Memory B cell (primary cell): ENCODE data around the gene MLLT3.
A peak's percentile ranks its signal among the peaks of the same experiment; 100 is the strongest.

Experiments
- ATAC-seq: fragments of 150-1000 bp; cut with Tn5 transposase; 2 replicates; pipeline ENCODE4 v1.10.0; 2021; ENCODE audit warnings: low read depth, mild to moderate bottlenecking, moderate library complexity
- DNase-seq, 2 donors: peaks; one replicate each; pipeline ENCODE4 v3.0.0; 2022; ENCODE audit warnings: low spot score in 2 of 2
- H3K27ac Mint-ChIP-seq: one replicate; pipeline ENCODE4 v1.8.0; 2022; ENCODE audit warnings: mild to moderate bottlenecking, moderate library complexity, mixed read lengths
- H3K27me3 Mint-ChIP-seq: one replicate; pipeline ENCODE4 v1.8.0; 2022; ENCODE audit warnings: mixed read lengths
- H3K36me3 Mint-ChIP-seq: one replicate; pipeline ENCODE4 v1.8.0; 2022; ENCODE audit warnings: mild to moderate bottlenecking, mixed read lengths
- H3K4me1 Mint-ChIP-seq: one replicate; pipeline ENCODE4 v1.8.0; 2022; ENCODE audit warnings: mixed read lengths
- H3K4me3 Mint-ChIP-seq: one replicate; pipeline ENCODE4 v1.8.0; 2022; ENCODE audit warnings: mild to moderate bottlenecking, moderate library complexity, mixed read lengths
- H3K9me3 Mint-ChIP-seq: one replicate; pipeline ENCODE4 v1.8.0; 2022; ENCODE audit warnings: mixed read lengths

The MLLT3 gene

GRCh38 chr9:20551236-20551635, 71.1 kb downstream of the MLLT3 start:
- Mint-ChIP-seq H3K4me1 (no peaks in the 10 kb centered on the region), H3K36me3 (no peaks in the 10 kb centered on the region), H3K9me3 (no peaks in the 10 kb centered on the region), H3K27ac (no peak overlapping the region), H3K4me3 (no peak overlapping the region), H3K27me3 (peaks cover 3% of the 10 kb centered on the region)
- ATAC-seq (no peak), DNase-seq (no peak)

GRCh38 chr9:20550326-20550725, 72.0 kb downstream of the MLLT3 start:
- H3K4me1 Mint-ChIP-seq: no peaks in the 10 kb centered on the region
- peaks cover 2% of the 10 kb centered on the region for H3K27me3 Mint-ChIP-seq
- ATAC-seq (no peak), DNase-seq (no peak)
- no peaks in the 10 kb centered on the region for H3K9me3 Mint-ChIP-seq
- H3K27ac Mint-ChIP-seq: no peak overlapping the region
- H3K36me3 Mint-ChIP-seq: no peaks in the 10 kb centered on the region
- no peak overlapping the region for H3K4me3 Mint-ChIP-seq

GRCh38 chr9:20549053-20549452, 73.2 kb downstream of the MLLT3 start:
- no peak for DNase-seq

GRCh38 chr9:20545023-20545622, 77.2 kb downstream of the MLLT3 start:
- ATAC-seq (no peak), DNase-seq (no peak)
- H3K36me3 Mint-ChIP-seq: peaks cover 8% of the 10 kb centered on the region
- H3K9me3 Mint-ChIP-seq: peaks cover 8% of the 10 kb centered on the region
- H3K27me3 Mint-ChIP-seq: no peaks in the 10 kb centered on the region
- no peaks in the 10 kb centered on the region for H3K4me1 Mint-ChIP-seq
- H3K4me3 Mint-ChIP-seq: no peak overlapping the region
- H3K27ac Mint-ChIP-seq: no peak overlapping the region

More at GRCh38 chr9:20549053-20549452, 73.2 kb downstream of the MLLT3 start:
- no peaks in the 10 kb centered on the region for H3K27me3 Mint-ChIP-seq
- no peaks in the 10 kb centered on the region for H3K9me3 Mint-ChIP-seq
- no peaks in the 10 kb centered on the region for H3K4me1 Mint-ChIP-seq
- H3K27ac Mint-ChIP-seq: no peak overlapping the region
- H3K4me3 Mint-ChIP-seq: no peak overlapping the region
- ATAC-seq: no peak
- H3K36me3 Mint-ChIP-seq: no peaks in the 10 kb centered on the region

- Mint-ChIP-seq H3K36me3 (peaks cover 8% of the 10 kb centered on the region), H3K4me1 (no peaks in the 10 kb centered on the region), H3K9me3 (peaks cover 9% of the 10 kb centered on the region), H3K27ac (no peak overlapping the region), H3K27me3 (no peaks in the 10 kb centered on the region), H3K4me3 (no peak overlapping the region)
- DNase-seq: no peak
- ATAC-seq: no peak
Measured at GRCh38 chr9:20540169-20540863, 82.0 kb downstream of the MLLT3 start.

- peaks cover 9% of the 10 kb centered on the region for H3K9me3 Mint-ChIP-seq
- ATAC-seq: no peak
- no peak for DNase-seq
- no peaks in the 10 kb centered on the region for H3K4me1 Mint-ChIP-seq
- no peak overlapping the region for H3K4me3 Mint-ChIP-seq
- no peaks in the 10 kb centered on the region for H3K27me3 Mint-ChIP-seq
- no peak overlapping the region for H3K27ac Mint-ChIP-seq
- H3K36me3 Mint-ChIP-seq: peaks cover 8% of the 10 kb centered on the region
Measured at GRCh38 chr9:20538956-20539355, 83.3 kb downstream of the MLLT3 start.

- H3K4me3 Mint-ChIP-seq: no peak overlapping the region
- DNase-seq (no peak), ATAC-seq (no peak)
- no peaks in the 10 kb centered on the region for H3K4me1 Mint-ChIP-seq
- no peak overlapping the region for H3K27ac Mint-ChIP-seq
- no peaks in the 10 kb centered on the region for H3K27me3 Mint-ChIP-seq
- H3K9me3 Mint-ChIP-seq: peaks cover 7% of the 10 kb centered on the region
- peaks cover 6% of the 10 kb centered on the region for H3K36me3 Mint-ChIP-seq
Measured at GRCh38 chr9:20538092-20538491, 84.2 kb downstream of the MLLT3 start.

- no peak for DNase-seq
- H3K27ac Mint-ChIP-seq: no peak overlapping the region
- peaks cover 6% of the 10 kb centered on the region for H3K36me3 Mint-ChIP-seq
- no peak overlapping the region for H3K4me3 Mint-ChIP-seq
- no peak for ATAC-seq
- no peaks in the 10 kb centered on the region for H3K4me1 Mint-ChIP-seq
- H3K9me3 Mint-ChIP-seq: peaks cover 7% of the 10 kb centered on the region
- no peaks in the 10 kb centered on the region for H3K27me3 Mint-ChIP-seq
Measured at GRCh38 chr9:20537294-20537693, 85.0 kb downstream of the MLLT3 start.

GRCh38 chr9:20532584-20532983, 89.7 kb downstream of the MLLT3 start:
- DNase-seq: no peak
- Mint-ChIP-seq H3K4me1 (no peaks in the 10 kb centered on the region), H3K9me3 (no peaks in the 10 kb centered on the region), H3K27me3 (no peaks in the 10 kb centered on the region), H3K4me3 (no peak overlapping the region), H3K36me3 (no peaks in the 10 kb centered on the region), H3K27ac (no peak overlapping the region)
- no peak for ATAC-seq

GRCh38 chr9:20529837-20530236, 92.5 kb downstream of the MLLT3 start:
- H3K9me3 Mint-ChIP-seq: no peaks in the 10 kb centered on the region
- ATAC-seq (no peak), DNase-seq (no peak)
- no peak overlapping the region for H3K27ac Mint-ChIP-seq
- peaks cover 6% of the 10 kb centered on the region for H3K4me1 Mint-ChIP-seq
- H3K4me3 Mint-ChIP-seq: no peak overlapping the region
- H3K27me3 Mint-ChIP-seq: no peaks in the 10 kb centered on the region
- no peaks in the 10 kb centered on the region for H3K36me3 Mint-ChIP-seq

- Mint-ChIP-seq H3K4me1 (peaks cover 6% of the 10 kb centered on the region), H3K27ac (no peak overlapping the region), H3K27me3 (no peaks in the 10 kb centered on the region), H3K9me3 (no peaks in the 10 kb centered on the region), H3K36me3 (no peaks in the 10 kb centered on the region), H3K4me3 (no peak overlapping the region)
- ATAC-seq (no peak), DNase-seq (no peak)
Measured at GRCh38 chr9:20528253-20528652, 94.0 kb downstream of the MLLT3 start.

- Mint-ChIP-seq H3K9me3 (no peaks in the 10 kb centered on the region), H3K27ac (no peak overlapping the region), H3K27me3 (no peaks in the 10 kb centered on the region), H3K4me3 (no peak overlapping the region), H3K4me1 (peaks cover 6% of the 10 kb centered on the region), H3K36me3 (no peaks in the 10 kb centered on the region)
- DNase-seq (no peak), ATAC-seq (peak; percentile 42)
Measured at GRCh38 chr9:20526500-20527319, 95.6 kb downstream of the MLLT3 start.

- peaks cover 2% of the 10 kb centered on the region for H3K27me3 Mint-ChIP-seq
- no peak overlapping the region for H3K27ac Mint-ChIP-seq
- H3K4me3 Mint-ChIP-seq: no peak overlapping the region
- no peak for DNase-seq
- no peaks in the 10 kb centered on the region for H3K9me3 Mint-ChIP-seq
- H3K4me1 Mint-ChIP-seq: peaks cover 6% of the 10 kb centered on the region
- no peaks in the 10 kb centered on the region for H3K36me3 Mint-ChIP-seq
- no peak for ATAC-seq
Measured at GRCh38 chr9:20524776-20525175, 97.5 kb downstream of the MLLT3 start.

- no peaks in the 10 kb centered on the region for H3K9me3 Mint-ChIP-seq
- DNase-seq (no peak), ATAC-seq (no peak)
- no peak overlapping the region for H3K27ac Mint-ChIP-seq
- peaks cover 2% of the 10 kb centered on the region for H3K27me3 Mint-ChIP-seq
- H3K4me3 Mint-ChIP-seq: no peak overlapping the region
- no peaks in the 10 kb centered on the region for H3K36me3 Mint-ChIP-seq
- H3K4me1 Mint-ChIP-seq: no peaks in the 10 kb centered on the region
Measured at GRCh38 chr9:20518737-20519136, 103.6 kb downstream of the MLLT3 start.
